Fibroblast of lung (primary cell): Measurements from ENCODE around the gene CASD1. TPM values are rescaled to one million over a fixed set of nuclear protein-coding genes. Genes with fewer than 3 reads are reported as not detected.

Experiments
- DNase-seq, 2 donors: peaks; one replicate each; pipeline versions ENCODE4 v3.0.0 to v3.0.0-alpha.2; 2010; ENCODE audit warnings: low read depth in 2 of 2
- H2AFZ ChIP-seq: 2 replicates; pipeline ENCODE4 v1.5.1; 2012; ENCODE audit warnings: low read length, control low read depth, inconsistent platforms
- H3K27ac ChIP-seq: 2 replicates; pipeline ENCODE4 v1.5.1; 2011; ENCODE audit warnings: low read length, control low read depth; ENCODE audit not compliant: insufficient read depth
- H3K27me3 ChIP-seq: 2 replicates; pipeline ENCODE4 v1.5.1; 2011; ENCODE audit warnings: mild to moderate bottlenecking, low read length; ENCODE audit not compliant: control insufficient read depth, insufficient read depth
- H3K36me3 ChIP-seq: 2 replicates; pipeline ENCODE4 v1.5.1; 2011; ENCODE audit warnings: low read length; ENCODE audit not compliant: control insufficient read depth, insufficient read depth
- H3K4me1 ChIP-seq: 2 replicates; pipeline ENCODE4 v1.5.1; 2011; ENCODE audit warnings: low read length; ENCODE audit not compliant: control insufficient read depth, insufficient read depth; ENCODE audit errors: extremely low read depth
- H3K4me2 ChIP-seq: 2 replicates; pipeline ENCODE4 v1.5.1; 2011; ENCODE audit warnings: low read length, control low read depth; ENCODE audit not compliant: insufficient read depth; ENCODE audit errors: extremely low read depth
- H3K4me3 ChIP-seq, 4 experiments: fragments of 200-600 bp in 1 of 4; sonication (generic) in 1 of 4; replicated peaks in 1 of 4; 2 replicates each; pipeline ENCODE4 v1.5.1; 2011 to 2016; ENCODE audit warnings: low read length in 4 of 4, low read depth in 3 of 4, mild to moderate bottlenecking in 3 of 4, control low read depth in 2 of 4, inconsistent platforms in 1 of 4, mixed read lengths in 1 of 4; ENCODE audit not compliant: insufficient read depth in 1 of 4; ENCODE audit errors: control extremely low read depth in 1 of 4
- H3K79me2 ChIP-seq: 2 replicates; pipeline ENCODE4 v1.5.1; 2012; ENCODE audit warnings: mild to moderate bottlenecking, low read length, inconsistent platforms; ENCODE audit not compliant: control insufficient read depth, insufficient read depth
- H3K9ac ChIP-seq: 2 replicates; pipeline ENCODE4 v1.5.1; 2011; ENCODE audit warnings: mild to moderate bottlenecking, low read length, control low read depth; ENCODE audit not compliant: insufficient read depth
- H3K9me3 ChIP-seq: 2 replicates; pipeline ENCODE4 v1.5.1; 2012; ENCODE audit warnings: low read depth, low read length; ENCODE audit not compliant: control insufficient read depth, insufficient read depth
- H4K20me1 ChIP-seq: 2 replicates; pipeline ENCODE4 v1.5.1; 2011; ENCODE audit warnings: low read length; ENCODE audit not compliant: control insufficient read depth, insufficient read depth; ENCODE audit errors: extremely low read depth
- EZH2 ChIP-seq: IDR thresholded peaks from 2 replicates; pipeline ENCODE4 v1.5.1; 2012; ENCODE audit warnings: low read length, control low read depth, mild to moderate bottlenecking; ENCODE audit errors: missing control alignments
- polyA plus RNA-seq, 2 donors: library from polyadenylated mRNA; depleted of rRNA in 1 of 2; stranded (reverse) in 1 of 2; unstranded in 1 of 2; fragments of >200 nt; gene quantifications; 2 replicates each; pipeline ENCODE4 v1.2.1, GENCODE V29; 2011 to 2012; ENCODE audit warnings: missing spikeins in 1 of 2
- total RNA-seq: library from RNA; depleted of rRNA; stranded (reverse); fragments of >200 nt; gene quantifications from 2 replicates; pipeline ENCODE4 v1.2.1, GENCODE V29; 2014
- TF ChIP-seq, protein P1 (sequence below), 2 donors: IDR thresholded peaks in 1 of 2; conservative IDR thresholded peaks in 1 of 2; 1 replicate in 1 of 2; 2 replicates in 1 of 2; pipeline ENCODE4 v1.5.1; 2011 to 2012; ENCODE audit warnings: low read length in 2 of 2, control low read depth in 1 of 2, inconsistent platforms in 1 of 2, low read depth in 1 of 2, mild to moderate bottlenecking in 1 of 2

Gene CASD1
- total and polyA plus RNA-seq, 2 donors (not counting 1 experiment from before 2014, with no cell fraction given) = 10.6 to 14.2 TPM

DNA sequence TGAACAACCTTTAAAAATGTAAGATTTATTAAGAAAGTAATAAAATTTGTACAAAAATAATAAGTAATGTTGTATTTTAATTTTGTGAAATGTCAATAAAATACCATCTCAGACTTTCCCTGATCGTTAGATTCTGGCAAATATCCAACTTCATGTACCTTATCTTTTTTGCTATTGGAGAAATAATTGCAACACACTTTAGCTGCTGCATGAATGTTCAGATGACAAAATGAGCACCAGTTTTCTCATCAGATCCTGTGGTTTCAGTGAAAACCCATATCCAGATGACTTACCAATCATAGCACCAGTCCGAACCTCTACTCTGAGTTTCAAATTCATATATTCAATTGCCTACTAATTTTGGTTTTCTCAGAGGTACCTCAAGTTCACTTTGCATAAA is 69.9 kb downstream of the CASD1 start:
- no peaks in the 10 kb centered on the region for H3K9me3 ChIP-seq
- no peak for DNase-seq
- no peak overlapping the region for H3K27ac ChIP-seq
- H3K4me3 ChIP-seq = no peak overlapping the region
- H3K4me2 ChIP-seq = no peak overlapping the region
- H3K4me1 ChIP-seq = no peaks in the 10 kb centered on the region
- TF ChIP-seq EZH2 = no peak
- TF ChIP-seq, protein P1, sequence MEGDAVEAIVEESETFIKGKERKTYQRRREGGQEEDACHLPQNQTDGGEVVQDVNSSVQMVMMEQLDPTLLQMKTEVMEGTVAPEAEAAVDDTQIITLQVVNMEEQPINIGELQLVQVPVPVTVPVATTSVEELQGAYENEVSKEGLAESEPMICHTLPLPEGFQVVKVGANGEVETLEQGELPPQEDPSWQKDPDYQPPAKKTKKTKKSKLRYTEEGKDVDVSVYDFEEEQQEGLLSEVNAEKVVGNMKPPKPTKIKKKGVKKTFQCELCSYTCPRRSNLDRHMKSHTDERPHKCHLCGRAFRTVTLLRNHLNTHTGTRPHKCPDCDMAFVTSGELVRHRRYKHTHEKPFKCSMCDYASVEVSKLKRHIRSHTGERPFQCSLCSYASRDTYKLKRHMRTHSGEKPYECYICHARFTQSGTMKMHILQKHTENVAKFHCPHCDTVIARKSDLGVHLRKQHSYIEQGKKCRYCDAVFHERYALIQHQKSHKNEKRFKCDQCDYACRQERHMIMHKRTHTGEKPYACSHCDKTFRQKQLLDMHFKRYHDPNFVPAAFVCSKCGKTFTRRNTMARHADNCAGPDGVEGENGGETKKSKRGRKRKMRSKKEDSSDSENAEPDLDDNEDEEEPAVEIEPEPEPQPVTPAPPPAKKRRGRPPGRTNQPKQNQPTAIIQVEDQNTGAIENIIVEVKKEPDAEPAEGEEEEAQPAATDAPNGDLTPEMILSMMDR (conservative IDR thresholded peaks at IDR 0.05 in 1 of 2, IDR thresholded peaks at IDR 0.05 in 1 of 2; ENCODE audit: low read depth in 1 of 2, low read length in 2 of 2) = no peak
- H3K9ac ChIP-seq = no peak overlapping the region
- no peak overlapping the region for H2AFZ ChIP-seq
- no peaks in the 10 kb centered on the region for H3K36me3 ChIP-seq
- no peaks in the 10 kb centered on the region for H4K20me1 ChIP-seq
- H3K79me2 ChIP-seq = no peaks in the 10 kb centered on the region
- no peaks in the 10 kb centered on the region for H3K27me3 ChIP-seq

DNA sequence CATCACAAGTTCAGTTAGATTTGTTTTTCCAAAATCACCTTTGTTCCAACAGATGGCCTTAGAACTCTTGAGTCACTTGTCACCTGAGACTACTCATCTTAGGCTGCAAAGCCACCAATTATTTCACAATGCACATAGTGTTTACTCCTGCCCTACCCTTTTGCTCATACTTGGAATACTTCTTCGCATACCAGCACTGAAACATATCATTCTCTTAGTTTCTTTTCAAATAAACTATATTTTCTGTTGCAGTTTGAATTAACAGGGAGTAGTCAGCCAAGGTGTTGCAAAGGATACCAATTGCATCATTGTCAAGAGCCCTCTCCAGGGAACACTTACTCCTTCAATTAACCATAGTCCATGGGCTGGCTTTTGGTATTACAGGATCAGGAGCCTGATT is 71.0 kb downstream of the CASD1 start:
- no peak for TF ChIP-seq EZH2
- TF ChIP-seq, protein P1 (conservative IDR thresholded peaks at IDR 0.05 in 1 of 2, IDR thresholded peaks at IDR 0.05 in 1 of 2; ENCODE audit: low read depth in 1 of 2, low read length in 2 of 2) = no peak
- no peak overlapping the region for H3K27ac ChIP-seq
- H2AFZ ChIP-seq = no peak overlapping the region
- no peaks in the 10 kb centered on the region for H3K9me3 ChIP-seq
- no peak overlapping the region for H3K4me2 ChIP-seq
- H3K4me3 ChIP-seq = no peak overlapping the region
- no peaks in the 10 kb centered on the region for H3K79me2 ChIP-seq
- H3K9ac ChIP-seq = no peak overlapping the region
- no peaks in the 10 kb centered on the region for H3K27me3 ChIP-seq
- DNase-seq = peak; percentile 11 to 63
- no peaks in the 10 kb centered on the region for H3K36me3 ChIP-seq
- no peaks in the 10 kb centered on the region for H3K4me1 ChIP-seq
- no peaks in the 10 kb centered on the region for H4K20me1 ChIP-seq

DNA sequence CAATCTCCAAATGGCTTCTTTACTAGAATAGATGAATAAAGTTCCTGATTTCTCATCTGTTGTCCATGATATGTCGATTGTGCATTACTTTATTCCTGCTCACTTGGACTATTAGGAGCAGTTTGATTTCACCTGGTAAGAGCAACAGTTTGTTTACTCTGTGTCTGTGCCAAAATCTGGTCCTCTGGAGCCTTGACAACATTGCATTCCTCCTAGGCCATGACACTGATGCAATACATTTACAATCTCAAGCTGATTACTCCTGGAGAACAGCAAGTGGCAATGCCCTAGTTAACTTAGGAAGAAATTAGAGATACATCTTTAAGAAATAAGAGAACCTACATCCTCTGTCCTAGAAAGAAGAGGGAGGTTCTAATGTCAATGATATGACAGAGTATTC is 74.5 kb downstream of the CASD1 start:
- Histone ChIP-seq H3K4me3 (no peak overlapping the region), H3K27me3 (no peaks in the 10 kb centered on the region), H2AFZ (no peak overlapping the region), H4K20me1 (no peaks in the 10 kb centered on the region), H3K36me3 (no peaks in the 10 kb centered on the region), H3K79me2 (no peaks in the 10 kb centered on the region), H3K9ac (no peak overlapping the region), H3K4me1 (no peaks in the 10 kb centered on the region), H3K9me3 (no peaks in the 10 kb centered on the region), H3K4me2 (no peak overlapping the region), H3K27ac (no peak overlapping the region)
- TF ChIP-seq EZH2 = no peak
- TF ChIP-seq, protein P1 (conservative IDR thresholded peaks at IDR 0.05 in 1 of 2, IDR thresholded peaks at IDR 0.05 in 1 of 2; ENCODE audit: low read depth in 1 of 2, low read length in 2 of 2) = no peak
- peak; percentile 47 to 57 for DNase-seq
